Endothelial cell (in vitro differentiated cells): ENCODE data around the gene TMEM63A. TPM values are rescaled to one million over a fixed set of nuclear protein-coding genes. Genes with fewer than 3 reads are reported as not detected.

Source experiments
- DNase-seq: peaks from one replicate; pipeline ENCODE4 v3.0.0; 2021; ENCODE audit warnings: low spot score
- H3K27ac Mint-ChIP-seq: one replicate; pipeline ENCODE4 v1.8.0; 2021; ENCODE audit warnings: mixed read lengths, inconsistent platforms; ENCODE audit not compliant: unreplicated experiment
- H3K27me3 Mint-ChIP-seq: one replicate; pipeline ENCODE4 v1.8.0; 2021; ENCODE audit warnings: mild to moderate bottlenecking, moderate library complexity, mixed read lengths, inconsistent platforms; ENCODE audit not compliant: unreplicated experiment
- H3K36me3 Mint-ChIP-seq: one replicate; pipeline ENCODE4 v1.8.0; 2021; ENCODE audit warnings: mild to moderate bottlenecking, low read depth, mixed read lengths, inconsistent platforms; ENCODE audit not compliant: unreplicated experiment
- H3K4me1 Mint-ChIP-seq: one replicate; pipeline ENCODE4 v1.8.0; 2021; ENCODE audit warnings: mild to moderate bottlenecking, mixed read lengths, inconsistent platforms; ENCODE audit not compliant: unreplicated experiment
- H3K4me3 Mint-ChIP-seq: one replicate; pipeline ENCODE4 v1.8.0; 2021; ENCODE audit warnings: mild to moderate bottlenecking, mixed read lengths, inconsistent platforms; ENCODE audit not compliant: unreplicated experiment
- H3K9me3 Mint-ChIP-seq: one replicate; pipeline ENCODE4 v1.8.0; 2021; ENCODE audit warnings: mixed read lengths, inconsistent platforms; ENCODE audit not compliant: unreplicated experiment
- CTCF ChIP-seq: fragments of 200-600 bp; sonication (generic); IDR thresholded peaks from one replicate; pipeline ENCODE4 v1.5.0; 2021; ENCODE audit warnings: antibody characterized with exemption; ENCODE audit not compliant: unreplicated experiment
- total RNA-seq: library from RNA; stranded (reverse); fragmentation: NEBNext Ultra II Directional; extraction: Animal tissue kit (Norgen Biotek cat#: 25700); gene quantifications from one replicate; pipeline ENCODE4 v1.2.1, GENCODE V29; 2021; ENCODE audit not compliant: unreplicated experiment

TMEM63A gene
- total RNA-seq, 1 donor from 2014 or later: 79.9 TPM

- no peak for DNase-seq
- Mint-ChIP-seq H3K36me3 (peaks cover 11% of the 10 kb centered on the region), H3K27ac (no peak overlapping the region), H3K4me1 (no peaks in the 10 kb centered on the region), H3K9me3 (no peaks in the 10 kb centered on the region), H3K27me3 (peaks cover 3% of the 10 kb centered on the region), H3K4me3 (no peak overlapping the region)
- TF ChIP-seq CTCF: no peak
Observed at GRCh38 chr1:225834417-225835329, 47.5 kb downstream of the TMEM63A start.

GRCh38 chr1:225830841-225831240, 51.3 kb downstream of the TMEM63A start:
- TF ChIP-seq CTCF: no peak
- H3K27ac Mint-ChIP-seq: no peak overlapping the region
- no peaks in the 10 kb centered on the region for H3K9me3 Mint-ChIP-seq
- H3K4me1 Mint-ChIP-seq: peaks cover 12% of the 10 kb centered on the region
- H3K4me3 Mint-ChIP-seq: no peak overlapping the region
- peaks cover 7% of the 10 kb centered on the region for H3K36me3 Mint-ChIP-seq
- H3K27me3 Mint-ChIP-seq: peaks cover 3% of the 10 kb centered on the region
- DNase-seq: no peak

- Mint-ChIP-seq H3K4me3 (no peak overlapping the region), H3K4me1 (peaks cover 18% of the 10 kb centered on the region), H3K9me3 (no peaks in the 10 kb centered on the region), H3K27me3 (peaks cover 3% of the 10 kb centered on the region), H3K27ac (no peak overlapping the region), H3K36me3 (peaks cover 4% of the 10 kb centered on the region)
- no peak for DNase-seq
- no peak for TF ChIP-seq CTCF
Observed at GRCh38 chr1:225828706-225829345, 53.4 kb downstream of the TMEM63A start.

GRCh38 chr1:225827076-225827475, 55.1 kb downstream of the TMEM63A start:
- Mint-ChIP-seq H3K36me3 (no peaks in the 10 kb centered on the region), H3K4me3 (no peak overlapping the region), H3K4me1 (peaks cover 18% of the 10 kb centered on the region), H3K9me3 (no peaks in the 10 kb centered on the region), H3K27me3 (peaks cover 1% of the 10 kb centered on the region), H3K27ac (no peak overlapping the region)
- no peak for DNase-seq
- TF ChIP-seq CTCF: no peak

- Mint-ChIP-seq H3K4me3 (no peak overlapping the region), H3K27me3 (peaks cover 1% of the 10 kb centered on the region), H3K4me1 (peaks cover 18% of the 10 kb centered on the region), H3K27ac (no peak overlapping the region), H3K9me3 (no peaks in the 10 kb centered on the region), H3K36me3 (no peaks in the 10 kb centered on the region)
- no peak for TF ChIP-seq CTCF
- DNase-seq: no peak
Observed at GRCh38 chr1:225825607-225826007, 56.6 kb downstream of the TMEM63A start.
